H1 (cell line): ENCODE data around the gene ANO2.

Experiments
- BACH1 ChIP-seq: IDR thresholded peaks from 2 replicates; pipeline ENCODE4 v1.6.1; 2012; ENCODE audit warnings: low read length, improper control_type of control experiment
- CEBPB ChIP-seq: IDR thresholded peaks from 2 replicates; pipeline ENCODE4 v1.6.1; 2012; ENCODE audit warnings: low read depth, low read length
- CTCF ChIP-seq, 3 experiments: IDR thresholded peaks; 1 replicate in 2 of 3; 2 replicates in 1 of 3; pipeline versions ENCODE4 v1.5.1 to v1.6.1; 2011; ENCODE audit warnings: low read length in 3 of 3, mild to moderate bottlenecking in 3 of 3, inconsistent platforms in 2 of 3, low read depth in 1 of 3, moderate library complexity in 1 of 3; ENCODE audit not compliant: insufficient read depth in 1 of 3; ENCODE audit errors: control extremely low read depth in 1 of 3
- POLR2A ChIP-seq, 2 experiments: IDR thresholded peaks; 1 replicate in 1 of 2; 2 replicates in 1 of 2; pipeline ENCODE4 v1.6.1; 2011; ENCODE audit warnings: low read depth in 2 of 2, low read length in 2 of 2, mild to moderate bottlenecking in 2 of 2; ENCODE audit errors: control extremely low read depth in 1 of 2
- SIX5 ChIP-seq: IDR thresholded peaks from 2 replicates; pipeline ENCODE4 v1.6.1; 2011; ENCODE audit warnings: mild to moderate bottlenecking, low read depth, low read length
- YY1 ChIP-seq: IDR thresholded peaks from 2 replicates; pipeline ENCODE4 v1.6.1; 2011; ENCODE audit warnings: low read depth, mild to moderate bottlenecking, low read length
- ZNF274 ChIP-seq: IDR thresholded peaks from 2 replicates; pipeline ENCODE4 v1.7.0; 2012; ENCODE audit warnings: low read length, borderline replicate concordance; ENCODE audit errors: extremely low read depth

DNA sequence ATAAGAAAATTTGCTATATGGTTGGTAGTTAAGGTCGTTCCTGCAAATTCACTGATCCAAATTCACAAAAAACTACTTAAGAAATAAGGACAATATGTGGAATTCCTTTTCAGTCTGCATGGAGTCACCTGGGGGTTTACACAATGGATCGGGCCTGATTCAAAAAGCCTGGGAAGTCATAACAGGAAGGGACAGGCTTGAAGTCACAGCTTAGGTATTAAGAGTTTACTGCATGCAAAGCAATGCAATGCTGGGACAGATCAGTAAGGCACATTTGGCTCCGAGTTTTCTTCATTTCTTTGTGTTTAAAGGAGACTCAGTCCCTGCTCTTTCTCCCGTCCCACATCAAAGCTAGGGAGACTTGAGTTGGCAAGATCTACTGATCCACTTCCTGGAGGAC lies 359.9 kb downstream of the ANO2 start:
- no peak for TF ChIP-seq ZNF274
- no peak for TF ChIP-seq YY1
- no peak for TF ChIP-seq CEBPB
- no peak for TF ChIP-seq SIX5
- no peak for TF ChIP-seq POLR2A (IDR thresholded peaks at IDR 0.05; ENCODE audit: control extremely low read depth in 1 of 2, low read depth in 2 of 2, low read length in 2 of 2)
- TF ChIP-seq CTCF (IDR thresholded peaks at IDR 0.05; ENCODE audit: control extremely low read depth in 1 of 3, insufficient read depth in 1 of 3, low read depth in 1 of 3, low read length in 3 of 3) = no peak
- TF ChIP-seq BACH1 = no peak
